ENCODE results near the gene CFH. TPM values are rescaled to one million over a fixed set of nuclear protein-coding genes. Genes with fewer than 3 reads are reported as not detected.

Gene CFH
- total RNA-seq (2013; cell fraction: nucleolus; rRNA removed) = not detected in 2 replicates
- total RNA-seq (2014; rRNA removed) = not detected in 2 replicates
- not detected in 2 replicates for total RNA-seq (2014; rRNA removed; fragmentation: Illumina TruSeq; extraction: Trizol)
- total RNA-seq (2021) = 0.27 and 0.46 TPM in 2 replicates
- not detected for polyA plus RNA-seq (2011; ENCODE audit: low read depth)
- polyA plus RNA-seq (2011; rRNA removed) = not detected in 2 replicates
- not detected in 2 replicates for polyA plus RNA-seq (2011; cell fraction: cytosol; rRNA removed)
- polyA plus RNA-seq (2011; cell fraction: nucleus; rRNA removed) = not detected in 2 replicates
- 0.07 TPM in 1 of 2 replicates, not detected in the other for polyA plus RNA-seq (2012)
- not detected in 2 replicates for polyA plus RNA-seq (2014; fragmentation: Illumina TruSeq; extraction: Trizol)
- polyA plus RNA-seq (2014; fragmentation: Nextera tagmentation; extraction: Ambion mirVana) = not detected
- polyA plus RNA-seq (2014; rRNA removed) = not detected in 2 replicates
- polyA plus RNA-seq (2016; fragmentation: Nextera tagmentation; extraction: Ambion mirVana) = not detected
- not detected in 2 replicates for polyA minus RNA-seq (2011; rRNA and poly(A)+ RNA removed)
- polyA minus RNA-seq (2011; cell fraction: cytosol; rRNA and poly(A)+ RNA removed) = 1.6 TPM in 2 replicates
- 0.12 and 0.19 TPM in 2 replicates for polyA minus RNA-seq (2011; cell fraction: nucleus; rRNA and poly(A)+ RNA removed)
- not detected for Bru-seq, nascent RNA
- BruChase-seq, experiment 1, labeled RNA remaining after a 6-hour chase = not detected
- not detected for BruChase-seq, experiment 2, labeled RNA remaining after a 2-hour chase
- long read RNA-seq, experiment 1 = 0 reads
- long read RNA-seq, experiment 2 = 0 reads

- no peak for DNase-seq (ENCODE audit: low read depth, low spot score)
- no peaks in the 10 kb centered on the region for H3K27me3 ChIP-seq (replicated peaks in 1 of 2; ENCODE audit: control insufficient read depth in 2 of 2, insufficient read depth in 2 of 2, low read length in 1 of 2)
- no peak within 1 kb of the TSS for H3K4me3 ChIP-seq
- ChIA-PET POLR2A (no interaction called here), SMC1A (ENCODE audit: uncharacterized antibody, unreplicated experiment) (no interaction called here), CTCF (no interaction called here), RAD21 (ENCODE audit: unreplicated experiment) (no interaction called here)
- FAIRE-seq = no peak
- H3K4me2 ChIP-seq (ENCODE audit: control insufficient read depth, insufficient read depth) = no peak within 1 kb of the TSS
- no peak within 1 kb of the TSS for H3K27ac ChIP-seq (ENCODE audit: control insufficient read depth, insufficient read depth)
- no peaks in the 10 kb centered on the region for H3K4me1 ChIP-seq (ENCODE audit: control insufficient read depth, insufficient read depth, low read length)
- TF ChIP-seq CEBPZ (IDR thresholded peaks at IDR 0.05; ENCODE audit: low read depth, low read length) (no peak), DPF2 (IDR thresholded peaks at IDR 0.05) (no peak), HDAC6 (IDR thresholded peaks at IDR 0.05; ENCODE audit: unreplicated experiment) (no peak), TBL1XR1 (IDR thresholded peaks at IDR 0.05; ENCODE audit: low read depth, low read length) (no peak), BCL11A (IDR thresholded peaks at IDR 0.05; ENCODE audit: low read depth, low read length) (no peak), NFYB (IDR thresholded peaks at IDR 0.05; ENCODE audit: insufficient read depth, low read depth, low read length) (no peak), MTA2 (IDR thresholded peaks at IDR 0.05; ENCODE audit: low read depth) (no peak), NRF1 (conservative IDR thresholded peaks at IDR 0.05; ENCODE audit: low read depth, low read length) (no peak), RUNX3 (IDR thresholded peaks at IDR 0.05; ENCODE audit: low read length) (no peak), SREBF1 (IDR thresholded peaks at IDR 0.05; ENCODE audit: low read length) (no peak), FOS (IDR thresholded peaks at IDR 0.05; ENCODE audit: borderline replicate concordance, extremely low read depth, insufficient read length) (no peak)
- TF ChIP-seq, protein P1, sequence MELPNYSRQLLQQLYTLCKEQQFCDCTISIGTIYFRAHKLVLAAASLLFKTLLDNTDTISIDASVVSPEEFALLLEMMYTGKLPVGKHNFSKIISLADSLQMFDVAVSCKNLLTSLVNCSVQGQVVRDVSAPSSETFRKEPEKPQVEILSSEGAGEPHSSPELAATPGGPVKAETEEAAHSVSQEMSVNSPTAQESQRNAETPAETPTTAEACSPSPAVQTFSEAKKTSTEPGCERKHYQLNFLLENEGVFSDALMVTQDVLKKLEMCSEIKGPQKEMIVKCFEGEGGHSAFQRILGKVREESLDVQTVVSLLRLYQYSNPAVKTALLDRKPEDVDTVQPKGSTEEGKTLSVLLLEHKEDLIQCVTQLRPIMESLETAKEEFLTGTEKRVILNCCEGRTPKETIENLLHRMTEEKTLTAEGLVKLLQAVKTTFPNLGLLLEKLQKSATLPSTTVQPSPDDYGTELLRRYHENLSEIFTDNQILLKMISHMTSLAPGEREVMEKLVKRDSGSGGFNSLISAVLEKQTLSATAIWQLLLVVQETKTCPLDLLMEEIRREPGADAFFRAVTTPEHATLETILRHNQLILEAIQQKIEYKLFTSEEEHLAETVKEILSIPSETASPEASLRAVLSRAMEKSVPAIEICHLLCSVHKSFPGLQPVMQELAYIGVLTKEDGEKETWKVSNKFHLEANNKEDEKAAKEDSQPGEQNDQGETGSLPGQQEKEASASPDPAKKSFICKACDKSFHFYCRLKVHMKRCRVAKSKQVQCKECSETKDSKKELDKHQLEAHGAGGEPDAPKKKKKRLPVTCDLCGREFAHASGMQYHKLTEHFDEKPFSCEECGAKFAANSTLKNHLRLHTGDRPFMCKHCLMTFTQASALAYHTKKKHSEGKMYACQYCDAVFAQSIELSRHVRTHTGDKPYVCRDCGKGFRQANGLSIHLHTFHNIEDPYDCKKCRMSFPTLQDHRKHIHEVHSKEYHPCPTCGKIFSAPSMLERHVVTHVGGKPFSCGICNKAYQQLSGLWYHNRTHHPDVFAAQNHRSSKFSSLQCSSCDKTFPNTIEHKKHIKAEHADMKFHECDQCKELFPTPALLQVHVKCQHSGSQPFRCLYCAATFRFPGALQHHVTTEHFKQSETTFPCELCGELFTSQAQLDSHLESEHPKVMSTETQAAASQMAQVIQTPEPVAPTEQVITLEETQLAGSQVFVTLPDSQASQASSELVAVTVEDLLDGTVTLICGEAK (IDR thresholded peaks at IDR 0.05; ENCODE audit: borderline replicate concordance) = no peak
- intact Hi-C loops (cut with micrococcal nuclease; ENCODE audit: unreplicated experiment) = no loop called here
- no peaks in the 10 kb centered on the region for H3K79me2 ChIP-seq (ENCODE audit: control insufficient read depth, insufficient read depth, low read length)
- 3% methylated on average over 5 of the region's 5 CpGs for WGBS (ENCODE audit: insufficient coverage, insufficient replicate concordance, low lambda C conversion rate, missing lambda C conversion rate)
- in situ Hi-C loops (cut with MboI) = loop anchor here (25.0 kb wide), 1 partner anchor 339 kb away; no protein-coding TSS in a partner anchor
- no peak for ATAC-seq
- no peak within 1 kb of the TSS for H3K9ac ChIP-seq (ENCODE audit: control insufficient read depth, insufficient read depth, low read length)
- no peaks in the 10 kb centered on the region for H4K20me1 ChIP-seq (ENCODE audit: control insufficient read depth, insufficient read depth)
- no TSS peak for BruUV-seq (replicated peaks)
- H3K9me3 ChIP-seq (replicated peaks; ENCODE audit: control insufficient read depth, insufficient read depth, low read length) = no peaks in the 10 kb centered on the region
- H3K36me3 ChIP-seq (ENCODE audit: control insufficient read depth in 2 of 2, insufficient read depth in 2 of 2, low read length in 1 of 2) = no peaks in the 10 kb centered on the region
- H2AFZ ChIP-seq (ENCODE audit: control insufficient read depth, low read depth, low read length) = no peak within 1 kb of the TSS
Observed at GRCh38 chr1:196651637-196652215, at the start of gene CFH. Gene CFH (plus strand): TSS chr1:196652043. CDS start chr1:196652118, 75 bp downstream.

Data from GM12878 (cell line).